GM21825 (cell line): Measurements from ENCODE around the gene TMEM178A.
"Not testable (repeated sequence)": the region's sequence is repeated elsewhere in the genome, so short reads cannot be mapped to it uniquely, and the experiment has no call there.

Experiments
- ATAC-seq: cut with Tn5 transposase; IDR thresholded peaks from one replicate; pipeline ENCODE4 v1.9.1; 2021; ENCODE audit warnings: mild to moderate bottlenecking, moderate library complexity; ENCODE audit not compliant: unreplicated experiment

TMEM178A gene

DNA sequence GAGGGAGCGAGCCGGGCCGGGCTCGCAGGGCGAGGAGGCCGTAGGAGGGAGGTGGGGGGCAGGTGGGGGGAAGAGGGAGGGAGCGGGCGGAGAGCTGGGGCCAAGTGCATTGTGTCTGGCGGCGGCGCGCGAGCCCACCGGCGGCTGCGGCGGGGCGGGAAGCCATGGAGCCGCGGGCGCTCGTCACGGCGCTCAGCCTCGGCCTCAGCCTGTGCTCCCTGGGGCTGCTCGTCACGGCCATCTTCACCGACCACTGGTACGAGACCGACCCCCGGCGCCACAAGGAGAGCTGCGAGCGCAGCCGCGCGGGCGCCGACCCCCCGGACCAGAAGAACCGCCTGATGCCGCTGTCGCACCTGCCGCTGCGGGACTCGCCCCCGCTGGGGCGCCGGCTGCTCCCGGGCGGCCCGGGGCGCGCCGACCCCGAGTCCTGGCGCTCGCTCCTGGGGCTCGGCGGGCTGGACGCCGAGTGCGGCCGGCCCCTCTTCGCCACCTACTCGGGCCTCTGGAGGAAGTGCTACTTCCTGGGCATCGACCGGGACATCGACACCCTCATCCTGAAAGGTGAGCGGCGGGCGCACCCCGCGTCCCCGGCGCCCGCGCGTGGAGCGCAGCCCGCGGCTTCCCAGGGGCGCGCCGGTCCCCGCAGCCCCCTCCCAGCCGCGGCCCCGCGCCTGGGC lies at the start of gene TMEM178A:
Gene TMEM178A (plus strand): TSS at position 107 of the 680 bp plus-strand sequence. CDS start 58 bp downstream, at position 165.
- ATAC-seq, result no peak

- ATAC-seq, result no peak
Measured at GRCh38 chr2:39618236-39618635, 47.5 kb upstream of the TMEM178A start.

GRCh38 chr2:39618736-39619135 lies 47.0 kb upstream of the TMEM178A start:
- ATAC-seq, result no peak

DNA sequence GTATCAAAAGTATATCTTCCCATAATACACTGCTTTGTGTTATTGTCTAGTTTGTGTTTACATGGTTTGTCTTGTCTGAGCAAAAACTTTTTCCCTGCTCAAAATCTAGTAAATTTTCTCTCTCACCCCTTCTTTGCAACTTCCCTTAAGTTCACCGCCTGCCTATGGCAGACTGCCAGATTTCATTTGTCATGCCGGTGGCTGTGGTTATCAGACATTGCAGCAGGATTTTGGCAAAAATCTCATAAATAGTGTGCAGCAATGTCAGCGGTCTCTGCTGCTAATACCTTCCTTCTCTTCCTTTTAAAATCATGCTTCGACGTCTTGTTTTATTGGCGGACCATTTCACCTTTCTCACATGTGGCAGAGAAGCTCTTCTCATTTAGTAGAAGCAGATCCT lies 45.6 kb upstream of the TMEM178A start:
- no peak for ATAC-seq

DNA sequence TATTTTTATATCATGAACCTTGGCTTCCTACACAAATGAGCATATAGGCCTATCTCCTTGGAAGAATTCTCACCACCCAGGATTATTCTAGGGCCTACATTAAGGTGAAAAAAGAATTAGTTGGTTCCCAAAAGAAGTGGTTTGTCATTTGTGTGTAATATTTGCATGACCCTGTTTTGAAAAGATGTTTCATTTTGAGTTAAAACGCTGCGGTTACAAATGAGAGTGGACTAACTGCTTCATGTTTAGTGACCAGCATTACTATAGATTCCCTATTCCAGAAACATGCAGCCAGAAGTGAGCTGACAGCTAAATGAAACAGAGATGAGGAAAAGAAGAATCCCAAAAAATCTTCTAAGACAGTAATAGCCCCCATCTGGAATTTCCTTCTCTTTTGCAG lies 44.1 kb upstream of the TMEM178A start:
- ATAC-seq, result no peak

DNA sequence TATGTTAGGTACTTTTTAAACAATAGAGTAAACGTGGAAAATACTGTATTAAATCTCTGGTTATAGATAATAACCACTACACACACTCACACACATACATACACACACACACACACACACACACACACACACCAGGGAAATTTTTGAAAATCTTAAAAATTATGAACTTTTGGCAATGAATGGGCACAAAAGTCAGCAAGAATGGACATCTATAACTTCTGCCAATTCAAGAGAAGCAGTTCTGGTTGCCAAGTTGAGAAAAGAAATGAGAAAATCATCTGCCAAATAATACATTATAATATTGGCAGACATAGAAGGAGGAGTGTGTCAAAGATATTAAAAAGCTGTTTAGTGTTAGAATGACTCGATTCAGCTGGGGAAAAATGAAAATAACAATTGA lies 42.9 kb upstream of the TMEM178A start:
- ATAC-seq, result no peak

DNA sequence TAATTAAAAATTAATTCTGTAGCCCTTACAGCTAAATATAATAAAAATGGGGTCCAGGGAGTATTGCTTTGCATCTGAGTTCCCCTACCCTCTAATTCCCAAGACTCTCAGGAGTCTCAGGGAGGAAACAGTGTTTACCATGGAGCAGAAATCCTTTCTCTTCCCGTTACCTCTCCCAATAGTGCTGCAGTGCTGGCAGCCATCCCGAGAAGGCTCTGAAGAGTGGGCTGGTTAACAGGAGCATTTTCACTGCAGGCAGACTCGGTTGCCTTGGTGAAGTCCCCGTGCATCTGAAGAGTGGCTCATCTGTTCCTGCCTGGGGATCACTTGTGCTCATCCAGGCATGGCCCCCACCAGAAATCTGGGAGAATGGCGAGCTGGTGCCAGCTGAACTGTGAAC lies 41.8 kb upstream of the TMEM178A start:
- ATAC-seq, result no peak

- ATAC-seq, result no peak
Measured at GRCh38 chr2:39625193-39625926, 40.4 kb upstream of the TMEM178A start.

DNA sequence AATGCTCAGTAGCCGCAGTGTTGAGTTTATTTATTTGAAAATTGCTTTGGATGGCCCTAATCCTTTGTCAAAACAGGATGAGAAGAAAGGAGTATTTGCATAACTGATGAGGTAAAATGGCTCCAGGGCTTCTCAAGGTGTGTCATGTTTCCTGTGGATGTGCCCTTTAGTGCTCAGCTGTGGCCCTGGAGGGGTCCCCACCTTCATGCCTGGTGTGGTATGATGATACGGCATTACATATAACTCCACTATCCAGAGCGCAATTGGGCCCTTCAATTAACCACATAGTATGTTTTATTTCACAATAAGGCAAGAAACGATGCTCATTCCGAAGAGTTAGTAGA lies 39.8 kb upstream of the TMEM178A start:
- no peak for ATAC-seq

DNA sequence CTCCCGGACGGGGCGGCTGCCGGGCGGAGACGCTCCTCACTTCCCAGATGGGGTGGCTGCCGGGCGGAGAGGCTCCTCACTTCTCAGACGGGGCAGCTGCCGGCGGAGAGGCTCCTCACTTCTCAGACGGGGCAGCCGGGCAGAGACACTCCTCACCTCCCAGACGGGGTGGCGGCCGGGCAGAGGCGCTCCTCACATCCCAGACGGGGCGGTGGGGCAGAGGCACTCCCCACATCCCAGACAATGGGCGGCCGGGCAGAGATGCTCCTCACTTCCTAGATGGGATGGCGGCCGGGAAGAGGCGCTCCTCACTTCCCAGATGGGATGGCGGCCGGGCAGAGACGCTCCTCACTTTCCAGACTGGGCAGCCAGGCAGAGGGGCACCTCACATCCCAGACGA lies 37.4 kb upstream of the TMEM178A start:
- not testable (repeated sequence) for ATAC-seq

DNA sequence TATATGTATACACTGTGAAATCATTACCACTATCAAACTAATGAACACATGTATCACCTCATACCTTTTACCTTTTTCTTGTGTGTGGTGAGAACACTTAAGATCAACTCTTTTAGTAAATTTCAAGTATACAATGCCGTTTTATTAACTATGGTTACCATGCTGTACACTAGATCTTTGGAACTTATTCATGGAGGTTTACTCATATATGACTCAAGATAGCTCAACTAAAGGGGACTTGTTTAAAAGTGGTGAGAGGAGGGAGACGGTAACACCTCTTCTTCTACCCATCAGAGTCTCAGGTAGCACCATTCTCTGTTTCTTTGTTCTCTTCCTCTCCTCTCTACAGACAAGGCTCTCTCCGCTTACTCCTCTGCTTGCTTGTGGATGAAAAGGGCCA lies 36.1 kb upstream of the TMEM178A start:
- no peak for ATAC-seq

- no peak for ATAC-seq
Measured at GRCh38 chr2:39631256-39631655, 34.5 kb upstream of the TMEM178A start.

GRCh38 chr2:39631718-39632117 lies 34.0 kb upstream of the TMEM178A start:
- no peak for ATAC-seq

GRCh38 chr2:39632876-39633275 lies 32.8 kb upstream of the TMEM178A start:
- ATAC-seq, result no peak

DNA sequence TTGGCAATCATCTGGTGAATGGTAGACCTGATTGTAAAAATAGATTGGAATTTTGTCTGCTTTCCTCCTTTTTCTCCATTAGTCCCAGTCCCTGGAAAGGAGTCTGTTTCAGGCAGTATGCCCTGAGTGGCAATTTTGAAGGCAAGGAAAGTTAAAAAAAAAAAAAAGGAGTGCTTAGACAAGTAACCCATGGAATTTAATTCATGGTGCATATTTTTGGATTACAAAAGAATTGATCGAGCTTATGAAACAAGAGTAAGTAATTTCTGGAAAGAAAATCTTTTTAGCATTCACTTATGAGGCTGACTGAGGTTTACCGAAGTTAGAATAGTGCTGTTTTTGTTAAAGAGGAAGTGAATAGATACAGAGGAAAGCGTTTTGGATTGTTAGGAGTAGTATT lies 29.4 kb upstream of the TMEM178A start:
- ATAC-seq, result no peak

DNA sequence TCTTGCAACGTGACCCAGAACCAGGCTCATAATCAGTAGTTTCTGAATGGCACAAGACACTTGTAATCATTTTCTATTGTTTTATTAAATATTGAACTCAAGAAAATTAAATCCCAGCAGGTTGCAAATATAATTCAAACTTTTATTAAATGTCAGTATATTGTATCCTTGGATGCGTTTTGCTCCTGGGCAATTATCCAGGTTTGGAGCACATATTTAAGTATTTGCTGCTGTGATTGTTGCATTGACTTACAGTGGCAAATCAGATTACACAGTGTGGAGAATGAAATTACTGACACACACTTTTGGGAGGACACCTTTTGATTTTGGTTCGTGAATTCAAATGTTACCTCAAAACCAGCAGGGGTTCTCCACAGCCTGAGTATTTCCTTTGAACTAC lies 27.1 kb upstream of the TMEM178A start:
- ATAC-seq, result no peak

GRCh38 chr2:39640107-39640506 lies 25.6 kb upstream of the TMEM178A start:
- no peak for ATAC-seq

DNA sequence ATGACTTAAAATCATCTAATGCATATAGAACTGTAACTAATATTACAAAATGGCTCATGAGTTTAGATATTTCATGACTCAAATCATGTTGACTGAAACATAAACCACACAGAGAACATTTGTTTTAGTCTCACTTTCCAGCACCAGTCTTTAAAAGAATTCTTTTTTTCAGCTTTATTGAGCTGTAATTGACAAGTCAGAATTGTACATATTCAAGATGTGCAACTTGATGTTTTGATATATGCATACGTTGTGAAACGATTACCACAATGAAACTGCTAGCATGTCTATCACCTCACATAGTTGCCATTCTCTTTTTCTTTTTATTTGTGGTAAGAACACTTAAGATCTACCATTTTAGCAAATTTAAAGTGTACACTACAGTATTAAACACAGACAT lies 25.0 kb upstream of the TMEM178A start:
- no peak for ATAC-seq

GRCh38 chr2:39641635-39642034 lies 24.1 kb upstream of the TMEM178A start:
- ATAC-seq, result no peak

GRCh38 chr2:39642051-39642718 lies 23.5 kb upstream of the TMEM178A start:
- ATAC-seq, result no peak

DNA sequence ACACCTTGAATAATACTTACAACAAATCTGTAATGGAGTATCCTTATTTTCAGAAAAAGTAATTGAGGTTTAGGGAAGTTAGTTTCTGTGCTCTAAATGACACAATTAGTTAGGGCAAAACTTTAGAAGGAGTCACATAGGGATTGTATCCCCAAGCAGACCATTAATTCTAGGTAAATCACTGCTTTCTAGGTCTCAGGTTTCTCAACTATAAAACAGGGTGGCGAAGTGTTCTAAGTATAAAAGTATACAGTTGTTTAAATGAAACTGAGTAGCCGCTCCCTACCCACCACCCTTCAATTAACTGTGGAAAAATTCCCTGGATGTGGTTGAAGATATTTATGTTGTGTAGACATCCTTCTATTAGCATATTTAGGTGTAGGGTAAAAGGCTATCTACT lies 19.9 kb upstream of the TMEM178A start:
- no peak for ATAC-seq

DNA sequence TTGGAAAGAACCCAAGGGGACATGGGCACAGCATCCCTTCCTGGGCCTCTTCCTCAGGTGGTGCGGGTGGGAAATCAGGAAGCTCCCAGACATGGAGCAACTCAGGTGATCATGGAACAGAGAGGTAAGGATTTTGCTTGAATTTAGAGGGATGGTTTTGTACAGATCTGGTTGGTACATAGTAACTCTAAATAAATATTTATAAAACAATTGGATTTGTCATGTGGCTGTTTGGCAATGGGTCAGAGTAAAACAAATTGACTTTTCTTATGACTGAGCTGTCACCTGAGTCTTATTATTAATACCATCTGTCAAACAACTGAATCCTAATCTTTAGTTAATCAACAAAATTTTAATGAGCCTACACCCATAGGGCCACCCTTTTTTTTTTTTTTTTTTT lies 19.4 kb upstream of the TMEM178A start:
- no peak for ATAC-seq
